ENCODE data around the gene LNP1.

GRCh38 chr3:100471444-100471843, 70.1 kb downstream of the LNP1 start:
- TF ChIP-seq ISX (CRISPR knock-in tag; conservative IDR thresholded peaks at IDR 0.05) (no peak), MTF1 (CRISPR knock-in tag; IDR thresholded peaks at IDR 0.05) (no peak), CAMTA2 (CRISPR knock-in tag; IDR thresholded peaks at IDR 0.05; ENCODE audit: borderline replicate concordance) (no peak), TBL1XR1 (IDR thresholded peaks at IDR 0.05; ENCODE audit: borderline replicate concordance, low read length, partially characterized antibody) (no peak), ZNF512 (CRISPR knock-in tag; IDR thresholded peaks at IDR 0.05) (no peak), MLX (CRISPR knock-in tag; IDR thresholded peaks at IDR 0.05) (no peak), CTCF (CRISPR knock-in tag; IDR thresholded peaks at IDR 0.05) (no peak), HIC2 (CRISPR knock-in tag; IDR thresholded peaks at IDR 0.05; ENCODE audit: low read depth) (no peak), TRIM24 (CRISPR knock-in tag; IDR thresholded peaks at IDR 0.05) (no peak), CBX2 (IDR thresholded peaks at IDR 0.05; ENCODE audit: low read depth, low read length) (no peak), CBX2 (CRISPR knock-in tag; IDR thresholded peaks at IDR 0.05; ENCODE audit: low read depth) (no peak)
